ENCODE data around the gene ZNF319. TPM values are rescaled to one million over a fixed set of nuclear protein-coding genes. Genes with fewer than 3 reads are reported as not detected.
A peak's percentile ranks its signal among the peaks of the same experiment; 100 is the strongest.

ZNF319 gene
- total RNA-seq, 2 experiments from 2014 or later: 19.8 to 20.8 TPM

DNA sequence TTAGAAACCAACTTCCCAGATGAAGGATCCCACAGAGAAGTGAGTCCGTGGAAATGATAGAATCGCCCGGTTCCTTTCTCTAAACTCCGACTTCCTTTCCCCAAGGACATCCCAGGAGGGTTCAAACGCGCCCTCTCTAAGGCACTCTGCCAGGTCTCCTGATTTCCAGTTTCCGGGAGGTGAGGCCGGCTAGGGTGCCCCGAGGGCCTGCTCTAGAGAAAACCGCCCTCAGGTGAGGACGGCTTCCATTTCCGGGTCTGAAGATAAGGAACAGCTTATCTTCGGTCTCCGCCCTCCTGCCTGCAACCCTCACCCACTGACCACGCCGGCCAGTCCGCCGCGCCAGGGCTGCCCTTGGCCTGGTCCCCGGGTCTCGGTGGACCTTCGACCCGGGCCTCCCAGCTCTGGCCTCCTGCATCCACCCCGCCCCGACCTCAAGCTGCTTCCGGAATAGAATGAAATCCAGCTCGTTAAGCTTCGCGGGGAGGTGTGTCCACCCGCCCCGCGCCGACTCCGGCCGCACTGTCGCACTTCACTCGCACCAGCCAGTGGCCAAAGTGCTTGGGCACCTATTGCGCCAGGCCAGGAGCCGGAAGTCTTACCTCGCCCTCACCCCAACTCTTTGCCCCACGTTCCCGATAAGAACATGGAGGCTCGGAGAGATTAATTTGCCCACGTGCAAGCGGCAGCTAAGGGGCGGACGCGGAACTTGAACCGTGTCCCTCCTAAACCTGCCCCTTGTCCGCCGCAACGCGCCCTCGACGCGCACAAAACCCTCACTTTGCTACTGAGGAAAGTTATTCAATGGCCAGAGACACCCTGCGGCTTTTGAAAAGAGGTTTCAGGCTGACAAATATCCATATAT is 24.2 kb upstream of the ZNF319 start:
- ChIA-PET CTCF (interaction anchor here (0.6 to 1.4 kb wide), 3 partner anchors 9 to 12 kb away, joined by 3 to 7 read pairs (median 3); no protein-coding TSS in a partner anchor), POLR2A (interaction anchor here (0.6 to 1.0 kb wide), 2 partner anchors 105 to 1803 kb away, joined by 3 to 8 read pairs; no protein-coding TSS in a partner anchor)
- peaks cover 28% of the 10 kb centered on the region for H3K27me3 Mint-ChIP-seq
- H3K4me3 Mint-ChIP-seq: peak overlapping the region; percentile 75
- H3K4me1 Mint-ChIP-seq: peaks cover 18% of the 10 kb centered on the region
- H3K9me3 Mint-ChIP-seq: no peaks in the 10 kb centered on the region
- H3K27ac Mint-ChIP-seq: peak overlapping the region; percentile 83
- DNase-seq: peak; percentile 22
- H3K36me3 Mint-ChIP-seq (ENCODE audit: low read depth): peaks cover 6% of the 10 kb centered on the region

DNA sequence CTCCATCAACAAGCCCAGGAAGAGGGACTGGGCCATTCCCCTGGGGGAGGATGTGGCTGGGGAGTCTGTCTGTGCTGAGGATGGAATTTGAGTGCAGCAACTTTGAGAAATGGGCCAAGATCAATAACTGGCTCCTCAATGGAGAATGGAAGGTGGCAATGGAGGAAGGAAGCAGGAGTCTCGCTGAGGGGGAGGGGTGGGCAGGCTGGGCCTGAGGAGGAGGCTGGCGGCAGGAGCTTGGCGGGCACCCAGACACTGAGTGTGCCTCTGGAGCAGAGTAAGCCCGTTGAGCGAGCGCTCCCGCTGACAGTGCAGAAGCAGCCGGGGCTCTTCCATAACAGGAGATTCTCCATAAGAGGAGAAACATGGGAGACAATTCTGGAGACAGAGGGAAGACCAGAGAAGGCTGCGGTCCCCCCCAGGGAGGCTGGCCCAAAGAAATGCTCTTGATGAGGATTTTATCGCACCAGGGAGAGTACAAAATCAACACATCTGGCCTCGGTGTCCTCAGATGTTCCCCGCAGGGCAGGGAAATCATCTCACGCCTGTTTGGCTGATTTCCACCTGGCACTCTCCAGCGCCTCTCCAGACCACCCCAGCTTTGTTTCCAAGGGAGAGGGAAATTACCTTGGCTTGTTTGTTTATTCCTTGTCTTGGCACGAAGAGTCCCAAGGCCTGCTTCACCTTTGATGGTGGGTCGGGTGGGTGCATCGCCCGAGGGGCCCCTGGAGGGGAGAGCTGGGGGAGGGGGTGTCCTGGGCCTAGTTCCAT is 22.3 kb upstream of the ZNF319 start:
- no peak overlapping the region for H3K4me3 Mint-ChIP-seq
- ChIA-PET CTCF (interaction anchor here (1.3 kb wide), 1 partner anchor 8 kb away, joined by 5 read pairs; no protein-coding TSS in a partner anchor), POLR2A (no interaction called here)
- no peak overlapping the region for H3K27ac Mint-ChIP-seq
- no peak for DNase-seq
- peaks cover 12% of the 10 kb centered on the region for H3K27me3 Mint-ChIP-seq
- H3K36me3 Mint-ChIP-seq (ENCODE audit: low read depth): peaks cover 6% of the 10 kb centered on the region
- H3K4me1 Mint-ChIP-seq: peaks cover 20% of the 10 kb centered on the region
- no peaks in the 10 kb centered on the region for H3K9me3 Mint-ChIP-seq

DNA sequence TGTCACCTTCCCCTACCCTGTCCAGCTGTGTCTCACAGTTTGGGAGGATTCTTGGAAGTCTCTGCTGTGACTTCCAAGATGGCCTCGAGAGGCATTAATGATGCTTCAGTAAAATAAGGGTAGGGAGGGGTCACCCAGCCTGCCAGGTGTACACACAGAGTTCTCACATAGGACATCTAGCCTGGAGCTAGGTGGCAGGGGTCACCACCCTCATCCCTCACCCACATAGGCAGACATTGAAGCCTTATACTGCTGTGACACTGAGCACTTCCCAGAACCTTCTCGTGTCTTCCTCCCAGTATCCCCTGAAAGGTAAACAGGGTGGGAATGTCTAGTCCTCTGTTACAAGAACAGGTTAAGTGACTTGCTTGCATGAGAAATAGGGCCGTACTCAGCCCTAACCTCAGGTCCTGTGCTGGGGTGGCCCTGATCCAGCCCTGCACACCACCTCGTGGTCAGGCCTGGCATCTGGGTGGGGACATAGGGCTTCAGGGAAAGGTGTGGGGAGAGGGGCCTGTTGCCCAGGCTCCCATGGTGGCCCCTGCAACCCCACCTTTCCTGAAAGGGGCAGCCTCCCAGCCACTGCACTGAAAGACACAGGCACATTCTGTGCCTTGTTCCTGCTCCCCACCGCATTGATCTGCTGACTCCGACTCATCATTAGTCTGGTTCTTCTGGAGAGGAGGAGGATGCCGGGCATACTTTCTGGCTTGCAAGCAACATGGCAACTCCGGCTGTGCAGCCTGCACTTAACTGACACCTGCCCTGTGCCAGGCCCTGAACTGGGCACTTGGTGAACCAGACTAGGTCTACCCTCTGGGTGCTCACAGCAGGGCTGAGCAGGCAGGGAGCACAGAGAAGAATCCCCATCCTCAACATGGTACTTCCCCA is 21.4 kb upstream of the ZNF319 start:
- H3K9me3 Mint-ChIP-seq: no peaks in the 10 kb centered on the region
- H3K36me3 Mint-ChIP-seq (ENCODE audit: low read depth): peaks cover 6% of the 10 kb centered on the region
- no peak for DNase-seq
- peaks cover 12% of the 10 kb centered on the region for H3K27me3 Mint-ChIP-seq
- no peak overlapping the region for H3K4me3 Mint-ChIP-seq
- POLR2A ChIA-PET: no interaction called here
- H3K27ac Mint-ChIP-seq: no peak overlapping the region
- CTCF ChIA-PET: interaction anchor here (0.7 kb wide), 1 partner anchor 100 kb away, joined by 3 read pairs; no protein-coding TSS in a partner anchor
- H3K4me1 Mint-ChIP-seq: peaks cover 20% of the 10 kb centered on the region

- ChIA-PET POLR2A (no interaction called here), CTCF (no interaction called here)
- H3K27ac Mint-ChIP-seq: peak overlapping the region; percentile 60
Observed at GRCh38 chr16:58020628-58021521, 20.4 kb upstream of the ZNF319 start.

GRCh38 chr16:58019866-58020538 is 19.5 kb upstream of the ZNF319 start:
- Mint-ChIP-seq H3K9me3 (no peaks in the 10 kb centered on the region), H3K4me3 (no peak overlapping the region), H3K36me3 (ENCODE audit: low read depth) (peaks cover 5% of the 10 kb centered on the region), H3K27ac (peak overlapping the region; percentile 60), H3K4me1 (peaks cover 19% of the 10 kb centered on the region), H3K27me3 (peaks cover 11% of the 10 kb centered on the region)
- POLR2A ChIA-PET: no interaction called here
- CTCF ChIA-PET: no interaction called here
- no peak for DNase-seq

More at GRCh38 chr16:58020628-58021521, 20.4 kb upstream of the ZNF319 start:
- Mint-ChIP-seq H3K36me3 (ENCODE audit: low read depth) (peaks cover 6% of the 10 kb centered on the region), H3K9me3 (no peaks in the 10 kb centered on the region), H3K4me1 (peaks cover 20% of the 10 kb centered on the region), H3K4me3 (no peak overlapping the region), H3K27me3 (peaks cover 12% of the 10 kb centered on the region)
- peak; percentile 74 for DNase-seq

DNA sequence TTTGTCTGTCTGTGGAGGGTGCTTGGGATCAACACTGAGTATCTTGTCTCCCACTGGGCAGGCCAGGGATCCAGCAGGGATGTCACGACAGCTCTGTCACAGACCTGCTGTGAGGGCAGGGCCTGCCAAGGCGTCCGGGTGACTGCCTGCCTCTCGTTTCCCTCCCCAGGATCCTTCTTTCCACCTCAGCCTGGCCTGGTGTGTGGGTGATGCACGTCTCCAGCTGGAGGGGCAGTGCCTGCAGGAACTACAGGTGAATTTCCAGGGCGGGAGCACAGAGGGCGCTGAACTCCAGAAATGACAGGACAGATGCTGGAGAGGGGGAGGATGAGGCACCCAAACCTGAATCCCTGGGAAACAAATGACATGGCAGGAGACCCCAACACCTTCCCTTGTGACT is 18.3 kb upstream of the ZNF319 start:
- peaks cover 11% of the 10 kb centered on the region for H3K4me1 Mint-ChIP-seq
- CTCF ChIA-PET: interaction anchor here (0.6 kb wide), 1 partner anchor 85 kb away, joined by 3 read pairs; no protein-coding TSS in a partner anchor
- POLR2A ChIA-PET: no interaction called here
- H3K36me3 Mint-ChIP-seq (ENCODE audit: low read depth): peaks cover 3% of the 10 kb centered on the region
- H3K27me3 Mint-ChIP-seq: peaks cover 2% of the 10 kb centered on the region
- no peak for DNase-seq
- no peaks in the 10 kb centered on the region for H3K9me3 Mint-ChIP-seq
- no peak overlapping the region for H3K27ac Mint-ChIP-seq
- no peak overlapping the region for H3K4me3 Mint-ChIP-seq

GRCh38 chr16:58016840-58017446 is 16.5 kb upstream of the ZNF319 start:
- DNase-seq: no peak
- peaks cover 11% of the 10 kb centered on the region for H3K4me1 Mint-ChIP-seq
- peaks cover 3% of the 10 kb centered on the region for H3K36me3 Mint-ChIP-seq (ENCODE audit: low read depth)
- POLR2A ChIA-PET: no interaction called here
- no peak overlapping the region for H3K27ac Mint-ChIP-seq
- CTCF ChIA-PET: interaction anchor here (1.5 kb wide), 1 partner anchor 19 kb away, joined by 3 read pairs; no protein-coding TSS in a partner anchor
- no peaks in the 10 kb centered on the region for H3K27me3 Mint-ChIP-seq
- no peaks in the 10 kb centered on the region for H3K9me3 Mint-ChIP-seq
- H3K4me3 Mint-ChIP-seq: no peak overlapping the region

DNA sequence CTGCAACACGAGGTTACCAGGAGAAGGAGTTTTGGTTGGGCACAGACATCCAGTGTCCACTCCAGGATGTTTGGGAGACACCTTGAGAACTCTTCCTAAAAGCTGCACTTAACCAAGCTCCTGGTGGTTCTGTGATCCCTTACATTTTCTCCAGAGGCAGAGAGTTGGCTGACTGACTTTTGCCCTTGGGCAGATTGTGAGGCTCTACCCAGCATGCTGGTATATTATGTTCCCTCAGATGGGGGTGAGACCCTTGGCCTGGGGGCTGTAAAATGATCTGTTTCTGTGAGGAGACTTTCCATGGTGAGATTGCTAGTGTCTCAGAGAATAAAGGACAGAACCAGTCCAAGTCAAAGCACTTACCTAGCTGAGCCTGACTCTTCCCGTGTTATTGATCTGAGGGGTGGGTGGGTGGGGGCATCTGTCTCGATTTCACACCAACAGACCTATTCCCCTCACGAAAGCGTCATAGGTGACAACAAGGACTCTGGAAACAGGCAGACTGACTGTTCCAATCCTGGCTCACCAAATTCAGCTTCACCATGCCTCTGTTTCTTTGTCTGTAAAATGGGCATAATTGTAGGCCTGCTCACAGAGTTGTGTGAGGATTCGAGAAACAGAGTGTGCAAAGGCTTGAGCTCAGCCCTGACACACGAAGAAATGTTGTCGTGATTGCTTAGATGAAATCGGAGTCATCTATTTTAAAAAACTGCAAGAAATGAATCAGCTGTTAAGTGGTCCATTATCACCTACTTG is 12.9 kb upstream of the ZNF319 start:
- Mint-ChIP-seq H3K27ac (no peak overlapping the region), H3K4me3 (no peak overlapping the region), H3K27me3 (no peaks in the 10 kb centered on the region), H3K36me3 (ENCODE audit: low read depth) (peaks cover 20% of the 10 kb centered on the region), H3K4me1 (no peaks in the 10 kb centered on the region), H3K9me3 (no peaks in the 10 kb centered on the region)
- CTCF ChIA-PET: interaction anchor here (1.1 to 1.6 kb wide), 3 partner anchors 11 to 13 kb away, joined by 3 to 4 read pairs (median 3); partner anchors contain the start of genes MMP15 and ZNF319
- POLR2A ChIA-PET: no interaction called here
- no peak for DNase-seq

GRCh38 chr16:58012481-58012880 is 12.0 kb upstream of the ZNF319 start:
- Mint-ChIP-seq H3K27me3 (no peaks in the 10 kb centered on the region), H3K36me3 (ENCODE audit: low read depth) (peaks cover 21% of the 10 kb centered on the region), H3K4me1 (no peaks in the 10 kb centered on the region), H3K9me3 (no peaks in the 10 kb centered on the region), H3K27ac (no peak overlapping the region), H3K4me3 (no peak overlapping the region)
- CTCF ChIA-PET: no interaction called here
- no peak for DNase-seq
- POLR2A ChIA-PET: no interaction called here

DNA sequence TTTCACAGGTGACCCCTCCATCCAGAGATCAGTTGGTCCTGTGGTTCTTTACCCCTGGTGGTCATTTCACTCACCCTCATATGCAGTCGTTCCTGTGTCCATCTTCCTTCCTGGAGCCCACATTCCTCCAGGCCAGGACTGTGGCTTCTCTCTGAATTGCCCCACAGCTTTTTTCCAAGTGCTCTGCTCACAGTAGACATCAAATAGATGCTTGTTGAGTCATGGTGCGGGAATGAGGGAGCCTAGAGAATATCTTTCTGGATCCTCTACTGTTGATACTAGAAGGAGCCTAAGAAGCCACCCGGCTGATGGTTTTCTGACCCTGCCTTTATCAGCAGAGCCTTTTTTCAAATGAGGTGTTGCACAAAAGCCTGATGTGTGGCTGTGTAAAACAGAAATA is 11.2 kb upstream of the ZNF319 start:
- no peak overlapping the region for H3K4me3 Mint-ChIP-seq
- H3K4me1 Mint-ChIP-seq: no peaks in the 10 kb centered on the region
- H3K36me3 Mint-ChIP-seq (ENCODE audit: low read depth): peaks cover 27% of the 10 kb centered on the region
- no peak for DNase-seq
- H3K27ac Mint-ChIP-seq: no peak overlapping the region
- POLR2A ChIA-PET: no interaction called here
- peaks cover under 1% of the 10 kb centered on the region for H3K9me3 Mint-ChIP-seq
- H3K27me3 Mint-ChIP-seq: no peaks in the 10 kb centered on the region
- CTCF ChIA-PET: no interaction called here
